OCI-LY7 (cell line): Measurements from ENCODE around the gene ANKLE1. TPM values are rescaled to one million over a fixed set of nuclear protein-coding genes. Genes with fewer than 3 reads are reported as not detected.

Experiments used
- BruUV-seq: library from RNA; stranded (reverse); fragments of 400-500 nt; replicated peaks from 2 replicates; lab custom pipeline; 2021; lab: Mats Ljungman, UMichigan
- CTCF ChIA-PET: fragments of 300-600 bp; sonication (Branson Sonifier 250); formaldehyde crosslinking; loops from one replicate; lab custom pipeline; 2022; ENCODE audit warnings: antibody characterized with exemption; ENCODE audit not compliant: unreplicated experiment; lab: Charles Lee
- POLR2A ChIA-PET: fragments of 300-600 bp; sonication (Branson Sonifier 250); formaldehyde crosslinking; loops from one replicate; lab custom pipeline; 2022; ENCODE audit warnings: antibody characterized with exemption; lab: Charles Lee
- DNase-seq: peaks from one replicate; pipeline ENCODE4 v3.0.0-alpha.2; 2015; ENCODE audit warnings: low spot score
- H2AFZ ChIP-seq: fragments of 200-600 bp; sonication (generic), shearing (Covaris generic); 2 replicates; pipeline ENCODE4 v1.6.1; 2014; ENCODE audit warnings: mild to moderate bottlenecking, antibody characterized with exemption, low read length, moderate library complexity
- H3K27ac ChIP-seq: fragments of 200-600 bp; sonication (generic); 2 replicates; pipeline ENCODE4 v1.5.1; 2014; ENCODE audit warnings: mixed run types, low read depth, mild to moderate bottlenecking, moderate library complexity, low read length, inconsistent platforms; ENCODE audit not compliant: poor library complexity, severe bottlenecking
- H3K36me3 ChIP-seq: fragments of 200-600 bp; sonication (generic); 2 replicates; pipeline ENCODE4 v1.6.1; 2014; ENCODE audit warnings: mild to moderate bottlenecking, antibody characterized with exemption, low read length, moderate library complexity, mixed read lengths; ENCODE audit not compliant: insufficient read depth
- H3K4me1 ChIP-seq: fragments of 200-600 bp; sonication (generic); 2 replicates; pipeline ENCODE4 v1.5.1; 2014; ENCODE audit warnings: mild to moderate bottlenecking, low read length; ENCODE audit not compliant: insufficient read depth, poor library complexity, severe bottlenecking
- H3K4me2 ChIP-seq: fragments of 200-600 bp; sonication (generic); 2 replicates; pipeline ENCODE4 v1.6.1; 2014; ENCODE audit warnings: mild to moderate bottlenecking, low read length
- H3K4me3 ChIP-seq: fragments of 200-600 bp; sonication (generic); 2 replicates; pipeline ENCODE4 v1.5.1; 2014; ENCODE audit warnings: mild to moderate bottlenecking, low read depth, low read length; ENCODE audit not compliant: poor library complexity, severe bottlenecking
- H3K79me2 ChIP-seq: fragments of 200-600 bp; sonication (generic); 2 replicates; pipeline ENCODE4 v1.6.1; 2016; ENCODE audit warnings: low read depth, mild to moderate bottlenecking, low read length, moderate library complexity, mixed read lengths; ENCODE audit not compliant: insufficient read depth
- H3K9me2 ChIP-seq: fragments of 200-600 bp; sonication (generic); 2 replicates; pipeline ENCODE4 v1.6.1; 2016; ENCODE audit warnings: mild to moderate bottlenecking, low read length, mixed read lengths; ENCODE audit not compliant: insufficient read depth
- H3K9me3 ChIP-seq: fragments of 200-600 bp; sonication (generic); 2 replicates; pipeline ENCODE4 v1.6.1; 2014; ENCODE audit warnings: mild to moderate bottlenecking, mixed run types, low read length, mixed read lengths
- H4K20me1 ChIP-seq: fragments of 200-600 bp; sonication (generic); 2 replicates; pipeline ENCODE4 v1.6.1; 2014; ENCODE audit warnings: mild to moderate bottlenecking, antibody characterized with exemption, low read length, moderate library complexity, mixed read lengths; ENCODE audit not compliant: insufficient read depth
- EZH2phosphoT487 ChIP-seq: fragments of 200-600 bp; sonication (generic); IDR thresholded peaks from 2 replicates; pipeline ENCODE4 v1.6.1; 2018; ENCODE audit warnings: low read depth, borderline replicate concordance, mild to moderate bottlenecking, mixed run types, antibody characterized with exemption, low read length, moderate library complexity, mixed read lengths
- intact Hi-C: fragments of 100-400 bp; cut with micrococcal nuclease; formaldehyde crosslinking; loops from one replicate; pipeline ENCODE4 v1.10.0; 2022; ENCODE audit not compliant: unreplicated experiment
- total RNA-seq, 2 experiments: library from RNA; depleted of rRNA in 1 of 2; stranded (reverse); fragments of >200 nt in 1 of 2; shearing (Covaris generic) in 1 of 2; gene quantifications; 2 replicates each; pipeline ENCODE4 v1.2.3, GENCODE V29; 2014 to 2022
- TF ChIP-seq, protein P1 (sequence below): fragments of 200-600 bp; sonication (generic); conservative IDR thresholded peaks from 2 replicates; pipeline ENCODE4 v1.5.1; 2014; ENCODE audit warnings: mild to moderate bottlenecking, antibody characterized with exemption, low read length, moderate library complexity, mixed read lengths

The ANKLE1 gene
- total RNA-seq, 2 experiments from 2014 or later: 45.1 to 59.4 TPM

DNA sequence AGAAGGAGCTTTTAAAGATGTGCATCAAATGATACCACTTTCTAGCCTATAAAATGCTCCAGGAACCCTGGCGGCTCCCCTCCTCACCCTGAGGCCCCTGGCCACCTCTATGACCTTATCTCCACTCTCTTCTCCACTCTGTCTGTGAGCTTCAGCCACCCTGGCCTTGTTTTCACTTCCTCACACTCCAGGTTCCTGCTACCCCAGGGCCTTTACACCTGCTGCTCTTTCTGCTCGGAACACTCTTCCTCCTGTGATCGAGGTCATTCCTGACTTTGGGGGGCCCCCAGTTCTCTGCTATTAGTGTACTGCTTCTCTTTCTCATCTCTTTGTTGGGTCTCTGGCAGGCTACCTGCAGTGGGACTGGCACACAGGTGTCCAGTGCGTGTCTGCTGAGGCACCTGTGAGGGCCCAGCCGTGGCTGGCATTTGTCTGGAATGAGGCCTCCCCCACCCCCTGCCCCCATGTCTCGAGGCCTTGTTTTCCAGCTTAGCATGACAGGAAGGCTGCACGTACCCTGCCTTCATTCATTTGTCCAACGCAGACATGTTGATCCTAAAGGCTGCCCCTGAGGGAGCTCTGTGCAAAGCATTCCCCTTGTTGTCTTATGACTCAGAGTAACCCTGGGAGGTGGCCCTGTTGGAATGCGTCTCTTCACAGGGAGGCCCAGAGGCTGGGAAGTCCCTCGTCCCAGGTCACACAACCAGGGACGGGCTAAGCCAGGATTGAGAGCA lies 29.9 kb downstream of the ANKLE1 start:
- TF ChIP-seq, protein P1, sequence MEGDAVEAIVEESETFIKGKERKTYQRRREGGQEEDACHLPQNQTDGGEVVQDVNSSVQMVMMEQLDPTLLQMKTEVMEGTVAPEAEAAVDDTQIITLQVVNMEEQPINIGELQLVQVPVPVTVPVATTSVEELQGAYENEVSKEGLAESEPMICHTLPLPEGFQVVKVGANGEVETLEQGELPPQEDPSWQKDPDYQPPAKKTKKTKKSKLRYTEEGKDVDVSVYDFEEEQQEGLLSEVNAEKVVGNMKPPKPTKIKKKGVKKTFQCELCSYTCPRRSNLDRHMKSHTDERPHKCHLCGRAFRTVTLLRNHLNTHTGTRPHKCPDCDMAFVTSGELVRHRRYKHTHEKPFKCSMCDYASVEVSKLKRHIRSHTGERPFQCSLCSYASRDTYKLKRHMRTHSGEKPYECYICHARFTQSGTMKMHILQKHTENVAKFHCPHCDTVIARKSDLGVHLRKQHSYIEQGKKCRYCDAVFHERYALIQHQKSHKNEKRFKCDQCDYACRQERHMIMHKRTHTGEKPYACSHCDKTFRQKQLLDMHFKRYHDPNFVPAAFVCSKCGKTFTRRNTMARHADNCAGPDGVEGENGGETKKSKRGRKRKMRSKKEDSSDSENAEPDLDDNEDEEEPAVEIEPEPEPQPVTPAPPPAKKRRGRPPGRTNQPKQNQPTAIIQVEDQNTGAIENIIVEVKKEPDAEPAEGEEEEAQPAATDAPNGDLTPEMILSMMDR: no peak
- no peak for TF ChIP-seq EZH2phosphoT487
- no peaks in the 10 kb centered on the region for H3K9me3 ChIP-seq
- intact Hi-C loops: no loop called here
- H3K4me3 ChIP-seq: no peak overlapping the region
- CTCF ChIA-PET: no interaction called here
- H3K4me2 ChIP-seq: no peak overlapping the region
- no peak overlapping the region for H3K27ac ChIP-seq
- BruUV-seq: no TSS peak
- POLR2A ChIA-PET: no interaction called here
- no peaks in the 10 kb centered on the region for H3K9me2 ChIP-seq
- 0 out of 2 replicates have a peak, but pooled peaks cover 5% of the 10 kb centered on the region for H4K20me1 ChIP-seq
- H3K79me2 ChIP-seq: peaks cover 25% of the 10 kb centered on the region
- no peak overlapping the region for H2AFZ ChIP-seq
- H3K36me3 ChIP-seq: peaks cover 37% of the 10 kb centered on the region
- DNase-seq: no peak
- peaks cover 19% of the 10 kb centered on the region for H3K4me1 ChIP-seq

DNA sequence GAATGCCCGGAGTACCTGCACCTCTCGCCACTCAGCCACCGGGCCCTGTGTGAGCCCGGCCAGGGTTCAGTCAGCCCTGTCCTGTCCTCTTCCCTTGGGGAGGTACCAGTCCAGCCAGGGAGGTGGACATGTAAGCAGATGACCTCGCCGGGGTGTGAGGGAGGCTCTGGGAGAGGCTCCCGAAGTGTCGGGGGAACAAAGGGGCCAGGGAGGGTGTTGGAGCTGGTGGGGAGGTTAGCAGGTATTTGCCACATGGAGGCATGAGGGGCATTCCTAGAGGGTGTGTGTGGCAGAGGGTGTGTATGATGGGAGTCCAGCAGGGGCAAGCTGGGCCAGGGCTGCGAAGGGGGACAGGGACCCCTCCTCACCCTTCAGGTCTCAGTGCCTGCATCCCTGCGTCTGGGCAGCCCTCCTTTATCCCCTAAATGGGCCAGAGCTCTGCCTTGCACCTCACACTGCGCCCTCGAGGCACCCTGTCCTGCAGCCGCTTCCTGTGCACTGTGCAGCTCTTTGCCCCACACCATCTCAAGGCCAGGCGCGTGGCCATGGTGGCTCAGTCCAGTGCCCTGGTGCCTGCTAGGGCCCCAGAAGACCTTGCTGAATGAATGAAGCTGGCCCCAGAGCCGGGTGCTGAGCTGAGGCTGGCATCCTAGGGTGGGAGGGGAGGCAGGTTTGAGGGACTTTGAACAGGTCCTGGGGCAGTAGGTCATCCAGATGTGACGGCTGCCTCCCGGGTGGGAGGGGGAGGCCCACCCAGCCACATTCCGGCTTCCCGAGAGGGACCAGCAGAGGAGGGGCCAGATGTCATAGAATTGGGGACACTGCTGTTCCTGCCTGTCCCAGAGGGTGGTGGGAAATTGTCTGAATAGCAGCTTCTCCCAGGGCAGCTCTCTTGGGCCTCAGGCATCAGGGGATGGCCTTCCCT lies 30.8 kb downstream of the ANKLE1 start:
- Histone ChIP-seq H3K4me3 (no peak overlapping the region), H3K9me3 (no peaks in the 10 kb centered on the region), H3K36me3 (peaks cover 35% of the 10 kb centered on the region), H3K4me1 (peaks cover 18% of the 10 kb centered on the region), H3K9me2 (no peaks in the 10 kb centered on the region), H3K4me2 (no peak overlapping the region), H3K79me2 (peaks cover 22% of the 10 kb centered on the region), H3K27ac (no peak overlapping the region), H2AFZ (no peak overlapping the region), H4K20me1 (0 out of 2 replicates have a peak, but pooled peaks cover 5% of the 10 kb centered on the region)
- CTCF ChIA-PET: no interaction called here
- POLR2A ChIA-PET: interaction anchor here (1.0 kb wide), 1 partner anchor 20 kb away, joined by 6 read pairs; no protein-coding TSS in a partner anchor
- intact Hi-C loops: no loop called here
- TF ChIP-seq EZH2phosphoT487: no peak
- TF ChIP-seq, protein P1: no peak
- no TSS peak for BruUV-seq
- no peak for DNase-seq
